ENCODE measurements around the gene HOXD10.

DNA sequence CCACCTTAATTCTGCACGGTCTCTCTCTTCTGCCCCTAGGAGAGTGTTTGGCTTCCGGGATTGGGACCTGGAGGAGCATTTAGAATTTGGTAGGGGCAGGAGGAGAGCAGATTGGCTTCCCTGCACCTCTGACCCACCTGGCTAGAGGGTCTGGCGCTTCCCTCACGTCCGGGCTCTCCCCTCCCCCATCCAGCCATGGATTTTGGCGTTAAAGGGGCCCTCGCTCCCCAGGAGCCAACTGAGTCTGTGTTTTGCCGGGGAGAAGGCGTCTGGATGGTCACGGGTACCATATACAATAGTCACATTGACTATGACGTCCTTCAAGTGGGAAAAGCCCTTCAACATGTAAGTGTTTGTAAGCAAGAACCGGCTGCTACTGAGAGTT, 47.1 kb downstream of the HOXD10 start:
- TF ChIP-seq CTCF (CRISPR knock-in tag; IDR thresholded peaks at IDR 0.05), result no peak
- no peak for TF ChIP-seq SMARCE1 (IDR thresholded peaks at IDR 0.05; ENCODE audit: borderline replicate concordance)

All from HepG2 (cell line).